MM.1S (cell line): ENCODE measurements around the gene MIEF1.

Experiments
- CTCF ChIP-seq: fragments of 300-600 bp; sonication (generic); IDR thresholded peaks from 2 replicates; pipeline ENCODE4 v1.5.1; 2016; ENCODE audit warnings: antibody characterized with exemption, low read length, mixed read lengths
- EZH2 ChIP-seq: fragments of 300-600 bp; sonication (generic); optimal IDR thresholded peaks from 2 replicates; pipeline ENCODE3; 2017; ENCODE audit warnings: low read depth, mild to moderate bottlenecking, antibody characterized with exemption, low read length, mixed read lengths
- EZH2phosphoT487 ChIP-seq: fragments of 300-600 bp; sonication (generic); IDR thresholded peaks from 2 replicates; pipeline ENCODE4 v1.6.1; 2018; ENCODE audit warnings: antibody characterized with exemption, low read length

DNA sequence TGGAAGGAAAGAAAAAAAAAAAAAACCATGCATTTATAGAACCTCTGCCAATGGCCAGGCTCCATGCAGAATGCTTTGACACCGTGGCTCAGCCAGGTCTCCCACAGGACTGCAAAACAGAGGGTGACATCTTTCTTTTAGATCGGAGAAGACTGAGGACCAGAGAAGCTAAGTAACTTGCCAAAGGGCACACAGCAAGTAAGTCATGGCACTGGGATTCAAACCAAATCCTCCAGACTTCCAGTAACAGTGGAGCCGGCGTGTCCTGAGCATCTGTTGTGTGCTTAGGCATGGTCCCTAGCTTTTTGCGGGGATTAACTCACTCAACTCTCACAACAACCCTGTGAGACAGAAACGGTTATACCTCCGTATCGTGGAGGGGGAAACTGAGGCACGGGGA lies 24.5 kb upstream of the MIEF1 start:
- TF ChIP-seq CTCF (no peak), EZH2 (no peak), EZH2phosphoT487 (no peak)
